GM10248 (cell line): ENCODE results near the gene FNDC5.

Experiments
- CTCF ChIA-PET: fragments of 300-600 bp; sonication (Branson Sonifier 250); formaldehyde crosslinking; extraction: SDS; loops from one replicate; lab custom pipeline; 2021; ENCODE audit warnings: antibody characterized with exemption; lab: Yijun Ruan, JAX
- POLR2A ChIA-PET: fragments of 350-650 bp; sonication (Branson Sonifier 250); formaldehyde crosslinking; extraction: SDS; loops from one replicate; lab custom pipeline; 2020; ENCODE audit warnings: antibody characterized with exemption; lab: Yijun Ruan, JAX
- DNase-seq: peaks from one replicate; pipeline ENCODE4 v3.0.0; 2012; ENCODE audit errors: extremely low spot score
- TF ChIP-seq, protein P1 (sequence below): IDR thresholded peaks from 2 replicates; pipeline ENCODE4 v1.5.1; 2012; ENCODE audit warnings: mild to moderate bottlenecking, low read depth; ENCODE audit errors: extremely low read depth, missing control alignments, control extremely low read depth

Gene FNDC5

DNA sequence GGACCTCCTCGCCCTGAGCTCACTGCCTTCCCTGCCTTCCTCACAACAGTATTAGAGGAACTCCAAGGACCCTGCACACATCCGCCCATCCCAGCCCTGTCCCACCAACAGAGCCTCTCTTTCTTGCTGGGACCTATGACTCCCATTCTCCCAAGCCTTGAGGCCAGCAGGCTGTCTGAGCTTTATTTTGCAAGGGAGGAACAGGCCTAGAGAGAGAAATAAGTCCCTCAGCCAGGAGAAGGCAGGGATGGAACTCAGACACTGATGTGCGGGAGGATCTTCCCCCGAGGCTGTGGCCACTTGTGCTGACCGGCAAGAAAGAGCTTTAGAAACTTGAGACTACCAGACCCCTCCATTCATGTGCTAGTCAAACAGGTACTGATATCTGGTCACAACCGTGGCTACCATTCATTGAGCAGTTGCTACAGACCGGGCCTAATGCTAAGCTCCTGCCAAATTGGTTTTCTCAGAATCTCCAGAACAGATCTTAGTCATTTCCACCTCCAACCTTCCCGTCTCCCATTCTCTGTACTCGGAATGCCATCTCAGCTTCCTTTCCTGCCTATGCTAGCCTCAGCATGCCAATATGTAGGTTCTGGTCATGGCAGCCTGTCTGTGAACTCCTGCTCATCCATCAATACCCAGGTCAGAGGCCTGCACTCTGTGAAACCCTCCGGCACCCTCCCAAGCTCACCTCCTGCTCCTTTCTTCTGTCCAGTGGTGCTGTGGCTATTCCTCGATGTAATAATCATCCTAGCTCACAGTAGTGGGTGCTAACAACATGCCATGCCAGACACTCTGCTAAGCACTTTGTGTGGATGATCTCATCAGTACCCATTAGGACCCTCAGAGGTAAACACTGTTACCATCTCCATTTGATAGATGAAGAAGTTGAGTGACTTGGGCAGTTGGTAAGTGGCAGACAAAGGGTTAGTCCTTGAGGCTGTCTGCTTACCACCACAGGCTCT lies 26.7 kb upstream of the FNDC5 start:
- ChIA-PET POLR2A (no interaction called here), CTCF (interaction anchor here (1.0 to 2.9 kb wide), 8 partner anchors 9 to 377 kb away, joined by 3 to 20 read pairs (median 4); no protein-coding TSS in a partner anchor)
- no peak for DNase-seq
- TF ChIP-seq, protein P1, sequence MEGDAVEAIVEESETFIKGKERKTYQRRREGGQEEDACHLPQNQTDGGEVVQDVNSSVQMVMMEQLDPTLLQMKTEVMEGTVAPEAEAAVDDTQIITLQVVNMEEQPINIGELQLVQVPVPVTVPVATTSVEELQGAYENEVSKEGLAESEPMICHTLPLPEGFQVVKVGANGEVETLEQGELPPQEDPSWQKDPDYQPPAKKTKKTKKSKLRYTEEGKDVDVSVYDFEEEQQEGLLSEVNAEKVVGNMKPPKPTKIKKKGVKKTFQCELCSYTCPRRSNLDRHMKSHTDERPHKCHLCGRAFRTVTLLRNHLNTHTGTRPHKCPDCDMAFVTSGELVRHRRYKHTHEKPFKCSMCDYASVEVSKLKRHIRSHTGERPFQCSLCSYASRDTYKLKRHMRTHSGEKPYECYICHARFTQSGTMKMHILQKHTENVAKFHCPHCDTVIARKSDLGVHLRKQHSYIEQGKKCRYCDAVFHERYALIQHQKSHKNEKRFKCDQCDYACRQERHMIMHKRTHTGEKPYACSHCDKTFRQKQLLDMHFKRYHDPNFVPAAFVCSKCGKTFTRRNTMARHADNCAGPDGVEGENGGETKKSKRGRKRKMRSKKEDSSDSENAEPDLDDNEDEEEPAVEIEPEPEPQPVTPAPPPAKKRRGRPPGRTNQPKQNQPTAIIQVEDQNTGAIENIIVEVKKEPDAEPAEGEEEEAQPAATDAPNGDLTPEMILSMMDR, result no peak

GRCh38 chr1:32896451-32896850 lies 25.7 kb upstream of the FNDC5 start:
- DNase-seq, result no peak
- ChIA-PET CTCF (interaction anchor here (1.1 to 2.9 kb wide), 5 partner anchors 8 to 191 kb away, joined by 3 to 20 read pairs (median 4); no protein-coding TSS in a partner anchor), POLR2A (no interaction called here)
- TF ChIP-seq, protein P1, result no peak

DNA sequence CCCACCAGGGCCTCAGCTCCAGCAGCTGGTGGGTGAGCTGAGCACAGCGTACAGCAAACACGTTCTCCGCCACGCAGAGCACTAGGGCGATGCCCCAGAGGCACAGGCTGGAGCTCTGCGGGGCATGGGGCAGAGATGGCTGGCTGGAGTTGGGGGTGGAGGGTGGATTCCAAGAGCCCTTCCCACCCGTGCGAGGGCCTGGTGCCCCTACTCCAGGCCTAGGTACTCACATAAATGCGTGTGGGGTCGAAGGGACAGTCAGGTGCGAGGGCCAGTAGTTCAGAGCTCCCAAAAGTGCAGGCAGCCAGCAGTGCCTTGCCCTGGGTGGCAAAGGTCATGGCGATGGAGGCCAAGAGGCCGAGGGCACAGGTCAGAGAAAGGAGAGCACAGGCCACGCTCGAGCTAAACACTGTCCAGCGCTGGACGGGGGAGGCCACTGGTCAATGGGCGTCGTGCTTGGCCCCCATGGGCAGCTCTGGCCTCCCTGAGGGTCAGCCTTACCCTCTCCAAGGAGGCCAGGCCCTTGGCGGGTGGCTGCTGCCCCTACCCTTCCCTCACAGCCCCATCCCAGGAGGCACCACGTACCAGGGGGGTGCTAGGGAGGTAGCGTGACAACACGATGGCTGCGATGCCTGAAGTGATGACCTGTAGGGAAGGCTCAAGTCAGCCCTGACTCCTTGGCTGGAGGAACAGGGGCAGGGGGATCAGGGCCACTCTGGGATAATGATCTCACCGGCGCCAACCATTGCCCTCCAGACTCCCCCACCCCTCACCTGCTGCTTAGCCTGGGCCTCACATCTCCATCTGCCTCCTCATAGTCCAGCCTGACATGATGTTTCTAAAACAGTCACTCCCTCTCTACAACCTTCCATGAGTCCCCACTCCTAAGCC lies 24.9 kb upstream of the FNDC5 start:
- TF ChIP-seq, protein P1, result no peak
- no peak for DNase-seq
- ChIA-PET POLR2A (no interaction called here), CTCF (interaction anchor here (1.4 to 1.9 kb wide), 3 partner anchors 38 to 231 kb away, joined by 3 to 7 read pairs (median 4); no protein-coding TSS in a partner anchor)

GRCh38 chr1:32894681-32895080 lies 24.0 kb upstream of the FNDC5 start:
- TF ChIP-seq, protein P1, result no peak
- POLR2A ChIA-PET, result no interaction called here
- DNase-seq, result no peak
- CTCF ChIA-PET, result interaction anchor here (1.4 to 3.7 kb wide), 4 partner anchors 19 to 232 kb away, joined by 3 to 21 read pairs (median 6); no protein-coding TSS in a partner anchor

GRCh38 chr1:32894019-32894600 lies 23.4 kb upstream of the FNDC5 start:
- ChIA-PET POLR2A (no interaction called here), CTCF (interaction anchor here (1.4 to 3.7 kb wide), 4 partner anchors 18 to 233 kb away, joined by 3 to 21 read pairs (median 6); no protein-coding TSS in a partner anchor)
- TF ChIP-seq, protein P1, result no peak
- DNase-seq, result no peak
